Measurements from ENCODE around the gene CENPX.
"Not testable (repeated sequence)": the region's sequence is repeated elsewhere in the genome, so short reads cannot be mapped to it uniquely, and the experiment has no call there.

The CENPX gene

GRCh38 chr17:82050152-82050760 is 27.6 kb upstream of the CENPX start:
- no peak for ATAC-seq
- Mint-ChIP-seq H3K27me3 (no peaks in the 10 kb centered on the region), H3K9me3 (no peaks in the 10 kb centered on the region), H3K36me3 (peaks cover 22% of the 10 kb centered on the region), H3K4me3 (peak overlapping the region; percentile 82), H3K27ac (peak overlapping the region; percentile 83), H3K4me1 (peaks cover 19% of the 10 kb centered on the region)

- no peaks in the 10 kb centered on the region for H3K27me3 Mint-ChIP-seq
- H3K9me3 Mint-ChIP-seq = no peaks in the 10 kb centered on the region
- no peak overlapping the region for H3K4me3 Mint-ChIP-seq
- no peak overlapping the region for H3K27ac Mint-ChIP-seq
- H3K4me1 Mint-ChIP-seq = peaks cover 14% of the 10 kb centered on the region
- ATAC-seq = no peak
- peaks cover 15% of the 10 kb centered on the region for H3K36me3 Mint-ChIP-seq
These were observed 26.9 kb upstream of the CENPX start for GRCh38 chr17:82049521-82049971.

- Mint-ChIP-seq H3K36me3 (peaks cover 13% of the 10 kb centered on the region), H3K9me3 (no peaks in the 10 kb centered on the region), H3K4me1 (peaks cover 14% of the 10 kb centered on the region), H3K27ac (no peak overlapping the region), H3K4me3 (no peak overlapping the region), H3K27me3 (no peaks in the 10 kb centered on the region)
- ATAC-seq = no peak
These were observed 26.4 kb upstream of the CENPX start for GRCh38 chr17:82049106-82049505.

- Mint-ChIP-seq H3K27ac (no peak overlapping the region), H3K4me1 (peaks cover 14% of the 10 kb centered on the region), H3K9me3 (no peaks in the 10 kb centered on the region), H3K36me3 (peaks cover 13% of the 10 kb centered on the region), H3K27me3 (no peaks in the 10 kb centered on the region), H3K4me3 (no peak overlapping the region)
- no peak for ATAC-seq
These were observed 25.9 kb upstream of the CENPX start for GRCh38 chr17:82048571-82048971.

- Mint-ChIP-seq H3K4me3 (no peak overlapping the region), H3K27ac (no peak overlapping the region)
These were observed 25.4 kb upstream of the CENPX start for GRCh38 chr17:82047914-82048570.

GRCh38 chr17:82047379-82047778 is 24.7 kb upstream of the CENPX start:
- ATAC-seq = no peak
- Mint-ChIP-seq H3K4me3 (no peak overlapping the region), H3K36me3 (peaks cover 13% of the 10 kb centered on the region), H3K9me3 (no peaks in the 10 kb centered on the region), H3K27ac (no peak overlapping the region), H3K27me3 (no peaks in the 10 kb centered on the region), H3K4me1 (peaks cover 14% of the 10 kb centered on the region)

More at GRCh38 chr17:82047914-82048570, 25.4 kb upstream of the CENPX start:
- no peaks in the 10 kb centered on the region for H3K27me3 Mint-ChIP-seq
- no peak for ATAC-seq
- peaks cover 14% of the 10 kb centered on the region for H3K4me1 Mint-ChIP-seq
- no peaks in the 10 kb centered on the region for H3K9me3 Mint-ChIP-seq
- H3K36me3 Mint-ChIP-seq = peaks cover 13% of the 10 kb centered on the region

GRCh38 chr17:82046903-82047302 is 24.2 kb upstream of the CENPX start:
- ATAC-seq = no peak
- peaks cover 13% of the 10 kb centered on the region for H3K36me3 Mint-ChIP-seq
- no peak overlapping the region for H3K4me3 Mint-ChIP-seq
- no peaks in the 10 kb centered on the region for H3K9me3 Mint-ChIP-seq
- H3K4me1 Mint-ChIP-seq = peaks cover 14% of the 10 kb centered on the region
- H3K27me3 Mint-ChIP-seq = no peaks in the 10 kb centered on the region
- H3K27ac Mint-ChIP-seq = no peak overlapping the region

- Mint-ChIP-seq H3K27me3 (no peaks in the 10 kb centered on the region), H3K4me3 (no peak overlapping the region), H3K27ac (no peak overlapping the region), H3K9me3 (no peaks in the 10 kb centered on the region), H3K4me1 (peaks cover 13% of the 10 kb centered on the region), H3K36me3 (peaks cover 13% of the 10 kb centered on the region)
- no peak for ATAC-seq
These were observed 23.3 kb upstream of the CENPX start for GRCh38 chr17:82045936-82046484.

GRCh38 chr17:82043507-82043906 is 20.8 kb upstream of the CENPX start:
- ATAC-seq = no peak
- no peaks in the 10 kb centered on the region for H3K9me3 Mint-ChIP-seq
- H3K36me3 Mint-ChIP-seq = peaks cover 13% of the 10 kb centered on the region
- peaks cover 7% of the 10 kb centered on the region for H3K4me1 Mint-ChIP-seq
- H3K27me3 Mint-ChIP-seq = no peaks in the 10 kb centered on the region
- H3K4me3 Mint-ChIP-seq = no peak overlapping the region
- no peak overlapping the region for H3K27ac Mint-ChIP-seq

GRCh38 chr17:82042649-82043048 is 20.0 kb upstream of the CENPX start:
- ATAC-seq = no peak
- H3K27ac Mint-ChIP-seq = no peak overlapping the region
- H3K9me3 Mint-ChIP-seq = no peaks in the 10 kb centered on the region
- no peaks in the 10 kb centered on the region for H3K27me3 Mint-ChIP-seq
- no peak overlapping the region for H3K4me3 Mint-ChIP-seq
- H3K36me3 Mint-ChIP-seq = peaks cover 11% of the 10 kb centered on the region
- peaks cover 13% of the 10 kb centered on the region for H3K4me1 Mint-ChIP-seq

GRCh38 chr17:82041144-82041814 is 18.6 kb upstream of the CENPX start:
- H3K9me3 Mint-ChIP-seq = no peaks in the 10 kb centered on the region
- H3K4me1 Mint-ChIP-seq = peaks cover 19% of the 10 kb centered on the region
- H3K36me3 Mint-ChIP-seq = no peaks in the 10 kb centered on the region
- no peak overlapping the region for H3K4me3 Mint-ChIP-seq
- H3K27me3 Mint-ChIP-seq = no peaks in the 10 kb centered on the region
- ATAC-seq = no peak
- no peak overlapping the region for H3K27ac Mint-ChIP-seq

- H3K9me3 Mint-ChIP-seq = no peaks in the 10 kb centered on the region
- H3K27ac Mint-ChIP-seq = no peak overlapping the region
- no peak overlapping the region for H3K4me3 Mint-ChIP-seq
- no peak for ATAC-seq
- peaks cover 10% of the 10 kb centered on the region for H3K36me3 Mint-ChIP-seq
- H3K27me3 Mint-ChIP-seq = no peaks in the 10 kb centered on the region
- H3K4me1 Mint-ChIP-seq = peaks cover 33% of the 10 kb centered on the region
These were observed 17.1 kb upstream of the CENPX start for GRCh38 chr17:82039695-82040299.

- not testable (repeated sequence) for H3K9me3 Mint-ChIP-seq, H3K27ac Mint-ChIP-seq, H3K36me3 Mint-ChIP-seq, H3K27me3 Mint-ChIP-seq, H3K4me3 Mint-ChIP-seq, ATAC-seq
- peaks cover 33% of the 10 kb centered on the region for H3K4me1 Mint-ChIP-seq
These were observed 16.2 kb upstream of the CENPX start for GRCh38 chr17:82038796-82039409.

- no peaks in the 10 kb centered on the region for H3K27me3 Mint-ChIP-seq
- peak overlapping the region; percentile 85 for H3K27ac Mint-ChIP-seq
- no peaks in the 10 kb centered on the region for H3K9me3 Mint-ChIP-seq
- peaks cover 33% of the 10 kb centered on the region for H3K4me1 Mint-ChIP-seq
- peaks cover 10% of the 10 kb centered on the region for H3K36me3 Mint-ChIP-seq
- H3K4me3 Mint-ChIP-seq = peak overlapping the region; percentile 85
- ATAC-seq = no peak
These were observed 15.2 kb upstream of the CENPX start for GRCh38 chr17:82037889-82038195.
